PFSK-1 (cell line): ENCODE results near the gene SLIT2.

Source experiments
- FOXP2 ChIP-seq: optimal IDR thresholded peaks from 2 replicates; pipeline ENCODE3; 2011; ENCODE audit warnings: borderline replicate concordance, control low read depth, inconsistent platforms; ENCODE audit not compliant: insufficient read depth; ENCODE audit errors: extremely low read length, extremely low read depth
- POLR2AphosphoS5 ChIP-seq: IDR thresholded peaks from 2 replicates; pipeline ENCODE4 v1.6.1; 2012; ENCODE audit warnings: low read depth, mild to moderate bottlenecking, control low read depth, low read length, moderate library complexity
- SIN3A ChIP-seq: IDR thresholded peaks from 2 replicates; pipeline ENCODE4 v1.6.1; 2012; ENCODE audit warnings: mild to moderate bottlenecking, low read length, moderate library complexity, borderline replicate concordance; ENCODE audit not compliant: insufficient read depth
- TAF1 ChIP-seq: IDR thresholded peaks from 2 replicates; pipeline ENCODE4 v1.6.1; 2012; ENCODE audit warnings: low read length, control low read depth, borderline replicate concordance; ENCODE audit not compliant: insufficient read depth
- TF ChIP-seq, protein P1 (sequence below), 2 experiments: IDR thresholded peaks; 2 replicates each; pipeline versions ENCODE4 v1.6.1 to v1.8.0; 2011 to 2012; ENCODE audit warnings: low read depth in 2 of 2, low read length in 2 of 2, control low read depth in 1 of 2, inconsistent platforms in 1 of 2, mild to moderate bottlenecking in 1 of 2, moderate library complexity in 1 of 2; ENCODE audit not compliant: insufficient read depth in 1 of 2

SLIT2 gene

DNA sequence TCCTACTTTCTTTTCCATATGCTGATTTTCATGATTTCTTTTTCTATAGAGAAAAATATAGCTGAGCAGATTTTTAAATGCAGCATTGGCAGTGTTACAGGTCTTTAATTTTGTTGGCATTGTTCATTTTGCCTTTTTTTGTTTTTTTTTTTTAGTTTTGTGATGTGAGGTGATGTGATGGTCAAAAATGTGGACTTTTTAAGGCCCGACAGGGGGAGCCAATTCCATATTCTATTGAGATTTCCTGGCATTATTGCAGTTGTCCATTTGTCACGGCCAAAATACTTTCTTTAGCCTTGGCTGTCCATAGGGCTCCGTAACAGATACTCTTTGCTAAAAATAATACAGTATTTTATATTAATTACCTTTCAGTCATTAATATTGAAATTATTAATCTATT lies 47.8 kb downstream of the SLIT2 start:
- TF ChIP-seq TAF1 (no peak), SIN3A (no peak), POLR2AphosphoS5 (no peak), FOXP2 (no peak)
- TF ChIP-seq, protein P1, sequence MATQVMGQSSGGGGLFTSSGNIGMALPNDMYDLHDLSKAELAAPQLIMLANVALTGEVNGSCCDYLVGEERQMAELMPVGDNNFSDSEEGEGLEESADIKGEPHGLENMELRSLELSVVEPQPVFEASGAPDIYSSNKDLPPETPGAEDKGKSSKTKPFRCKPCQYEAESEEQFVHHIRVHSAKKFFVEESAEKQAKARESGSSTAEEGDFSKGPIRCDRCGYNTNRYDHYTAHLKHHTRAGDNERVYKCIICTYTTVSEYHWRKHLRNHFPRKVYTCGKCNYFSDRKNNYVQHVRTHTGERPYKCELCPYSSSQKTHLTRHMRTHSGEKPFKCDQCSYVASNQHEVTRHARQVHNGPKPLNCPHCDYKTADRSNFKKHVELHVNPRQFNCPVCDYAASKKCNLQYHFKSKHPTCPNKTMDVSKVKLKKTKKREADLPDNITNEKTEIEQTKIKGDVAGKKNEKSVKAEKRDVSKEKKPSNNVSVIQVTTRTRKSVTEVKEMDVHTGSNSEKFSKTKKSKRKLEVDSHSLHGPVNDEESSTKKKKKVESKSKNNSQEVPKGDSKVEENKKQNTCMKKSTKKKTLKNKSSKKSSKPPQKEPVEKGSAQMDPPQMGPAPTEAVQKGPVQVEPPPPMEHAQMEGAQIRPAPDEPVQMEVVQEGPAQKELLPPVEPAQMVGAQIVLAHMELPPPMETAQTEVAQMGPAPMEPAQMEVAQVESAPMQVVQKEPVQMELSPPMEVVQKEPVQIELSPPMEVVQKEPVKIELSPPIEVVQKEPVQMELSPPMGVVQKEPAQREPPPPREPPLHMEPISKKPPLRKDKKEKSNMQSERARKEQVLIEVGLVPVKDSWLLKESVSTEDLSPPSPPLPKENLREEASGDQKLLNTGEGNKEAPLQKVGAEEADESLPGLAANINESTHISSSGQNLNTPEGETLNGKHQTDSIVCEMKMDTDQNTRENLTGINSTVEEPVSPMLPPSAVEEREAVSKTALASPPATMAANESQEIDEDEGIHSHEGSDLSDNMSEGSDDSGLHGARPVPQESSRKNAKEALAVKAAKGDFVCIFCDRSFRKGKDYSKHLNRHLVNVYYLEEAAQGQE (IDR thresholded peaks at IDR 0.05; ENCODE audit: insufficient read depth in 1 of 2, low read depth in 2 of 2, low read length in 2 of 2) = no peak

DNA sequence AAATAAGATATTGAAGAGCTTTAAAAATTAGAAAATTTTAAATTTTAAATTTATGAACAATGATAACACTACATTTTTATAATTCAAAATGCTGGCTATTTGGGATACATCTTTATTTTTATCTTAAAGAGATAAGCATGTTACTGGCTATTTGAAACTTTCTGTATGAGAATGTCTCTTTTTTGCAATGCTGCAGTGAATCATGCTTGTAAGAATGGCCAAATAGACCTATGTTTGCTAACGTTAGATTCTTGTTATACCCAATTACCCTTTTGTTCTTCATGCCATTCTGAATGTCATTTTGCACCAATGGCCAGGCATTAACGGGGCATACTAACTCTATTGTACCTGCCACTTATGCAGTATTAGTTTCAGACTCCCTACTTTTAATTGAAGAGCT lies 49.5 kb downstream of the SLIT2 start:
- no peak for TF ChIP-seq TAF1
- TF ChIP-seq POLR2AphosphoS5 = no peak
- TF ChIP-seq, protein P1 (IDR thresholded peaks at IDR 0.05; ENCODE audit: insufficient read depth in 1 of 2, low read depth in 2 of 2, low read length in 2 of 2) = no peak
- TF ChIP-seq FOXP2 = no peak
- TF ChIP-seq SIN3A = no peak
